Activated CD8-positive, alpha-beta memory T cell treated with anti-CD3 and anti-CD28 coated beads, Interleukin-2, amount 50 U/mL, for 1 hour (primary cell): Measurements from ENCODE around the gene GSX1.
"Not testable (repeated sequence)": the region's sequence is repeated elsewhere in the genome, so short reads cannot be mapped to it uniquely, and the experiment has no call there.

Source experiments
- DNase-seq: peaks from one replicate; pipeline ENCODE4 v3.0.0-alpha.2; 2020; ENCODE audit errors: extremely low read depth

GSX1 gene

DNA sequence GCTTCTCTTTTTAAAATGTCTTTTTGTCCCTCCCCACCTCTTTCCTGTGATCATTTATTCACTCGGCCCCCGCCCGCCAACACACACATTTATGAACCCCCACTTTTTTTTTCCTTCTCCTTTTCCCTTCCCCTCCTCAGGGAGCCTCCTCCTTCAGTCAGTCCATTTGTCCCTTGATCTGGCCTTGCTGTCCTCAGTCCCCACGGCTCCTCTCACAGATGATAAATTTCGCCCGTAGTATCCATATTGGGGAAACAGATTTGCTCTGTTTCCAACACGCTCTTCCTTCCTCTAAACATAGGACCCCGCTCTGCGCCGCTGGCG is 2.0 kb downstream of the GSX1 start:
- no peak for DNase-seq

- no peak for DNase-seq
Observed at GRCh38 chr13:27794921-27795717, 2.8 kb downstream of the GSX1 start.

GRCh38 chr13:27795718-27796019 is 3.4 kb downstream of the GSX1 start:
- no peak for DNase-seq

- DNase-seq, result no peak
Observed at GRCh38 chr13:27796544-27797227, 4.4 kb downstream of the GSX1 start.

- DNase-seq, result no peak
Observed at GRCh38 chr13:27797228-27797624, 4.9 kb downstream of the GSX1 start.

DNA sequence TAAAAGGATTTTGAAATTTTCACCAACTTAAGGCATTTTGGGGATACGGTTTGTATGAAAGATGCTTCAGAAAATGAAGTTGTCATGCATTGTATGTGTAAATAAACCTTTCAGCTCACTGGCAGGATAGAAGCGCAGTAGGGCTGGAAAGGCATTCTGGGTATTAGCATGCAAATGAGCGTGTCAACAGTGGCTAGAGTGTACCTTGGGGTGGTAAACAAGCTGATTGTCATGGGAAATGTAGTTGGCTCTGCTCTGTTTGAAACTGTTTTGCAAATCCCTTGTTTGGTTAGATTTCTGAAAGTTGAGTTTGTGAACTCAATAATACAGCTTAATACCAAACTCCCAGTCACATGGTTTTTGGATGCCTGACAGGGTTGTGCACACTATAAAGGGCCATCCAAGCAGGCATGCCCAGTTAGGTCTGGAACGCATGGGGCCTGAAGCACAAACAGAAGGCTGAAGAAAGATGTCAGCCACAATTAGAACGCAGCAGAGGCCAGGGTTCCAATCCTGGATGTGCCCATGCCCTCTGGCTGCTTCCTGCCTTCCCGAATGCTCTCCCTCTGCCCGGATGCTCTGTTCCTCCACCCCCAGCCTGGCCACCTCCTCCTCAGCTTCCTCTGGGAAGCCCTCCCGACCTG is 14.6 kb downstream of the GSX1 start:
- DNase-seq, result no peak

DNA sequence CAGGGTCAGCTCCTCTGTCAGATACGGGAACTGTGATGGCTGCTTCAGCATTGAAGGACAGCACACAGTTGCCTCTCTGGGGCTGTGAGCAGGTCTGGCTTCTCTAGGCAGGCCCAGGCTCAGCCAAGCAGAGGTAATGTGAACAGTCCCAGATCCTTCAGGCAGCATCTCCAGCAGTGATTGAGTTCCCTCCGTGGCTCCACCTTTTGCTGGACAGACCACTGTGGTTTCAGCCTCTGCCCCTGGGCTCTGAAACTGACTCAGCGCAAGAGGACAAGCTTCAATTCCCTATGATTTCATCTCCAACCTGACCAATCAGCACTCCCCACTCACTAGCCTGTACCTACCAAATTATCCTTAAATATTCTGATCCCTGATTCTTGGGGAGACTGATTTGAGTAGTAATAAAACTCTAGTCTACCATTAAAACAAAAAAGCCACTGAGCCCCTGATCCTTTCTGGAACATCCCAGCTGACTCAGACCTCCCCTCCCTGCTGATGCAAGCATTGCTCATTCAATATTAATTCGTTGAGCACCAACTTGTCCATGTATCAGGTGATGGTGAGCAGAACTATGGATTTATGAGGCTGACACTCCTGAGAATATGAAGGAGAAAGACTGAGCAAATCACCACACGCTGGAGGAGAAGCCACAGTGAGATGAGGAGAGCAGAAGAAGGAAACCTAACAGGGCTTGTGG is 16.7 kb downstream of the GSX1 start:
- no peak for DNase-seq

DNA sequence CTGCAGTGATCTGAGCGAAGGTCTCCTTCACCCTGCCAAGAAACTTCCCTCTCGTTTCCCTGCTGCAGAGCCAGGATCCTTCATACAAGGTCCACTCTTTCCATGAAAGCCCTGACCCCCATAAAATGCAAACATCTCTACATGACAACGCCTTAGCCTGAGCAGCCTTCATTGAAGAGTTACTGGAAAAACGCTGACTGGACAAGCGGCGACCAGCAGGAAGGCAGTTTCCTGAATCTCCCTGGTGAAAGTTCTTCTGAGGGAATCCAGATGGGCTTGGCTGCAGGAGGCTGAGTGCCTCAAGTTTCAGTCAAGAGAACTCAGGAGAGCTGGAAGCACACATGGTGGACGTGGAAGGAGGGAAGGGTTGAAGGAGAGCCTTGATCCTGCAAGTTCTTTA is 17.7 kb downstream of the GSX1 start:
- no peak for DNase-seq

DNA sequence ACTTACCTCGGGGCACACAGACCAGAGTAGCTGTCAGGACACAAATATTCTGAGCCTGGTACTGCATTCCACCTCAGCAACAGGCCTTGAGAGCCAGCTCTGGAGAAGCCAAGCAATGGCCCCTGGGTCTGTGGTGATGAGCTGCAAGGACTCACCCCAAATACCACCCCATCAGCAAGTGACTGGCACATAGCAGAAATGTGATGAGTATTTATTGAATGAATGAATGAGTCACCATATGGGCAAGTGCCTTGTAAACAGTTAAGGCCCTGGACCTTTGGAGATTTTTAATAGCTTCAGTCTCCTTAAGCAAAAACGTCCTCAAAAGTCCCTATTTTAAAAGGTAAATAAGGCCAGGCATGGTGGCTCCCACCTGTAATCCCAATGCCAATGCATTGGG is 18.2 kb downstream of the GSX1 start:
- DNase-seq, result no peak

- DNase-seq, result no peak
Observed at GRCh38 chr13:27813826-27814225, 21.5 kb downstream of the GSX1 start.

DNA sequence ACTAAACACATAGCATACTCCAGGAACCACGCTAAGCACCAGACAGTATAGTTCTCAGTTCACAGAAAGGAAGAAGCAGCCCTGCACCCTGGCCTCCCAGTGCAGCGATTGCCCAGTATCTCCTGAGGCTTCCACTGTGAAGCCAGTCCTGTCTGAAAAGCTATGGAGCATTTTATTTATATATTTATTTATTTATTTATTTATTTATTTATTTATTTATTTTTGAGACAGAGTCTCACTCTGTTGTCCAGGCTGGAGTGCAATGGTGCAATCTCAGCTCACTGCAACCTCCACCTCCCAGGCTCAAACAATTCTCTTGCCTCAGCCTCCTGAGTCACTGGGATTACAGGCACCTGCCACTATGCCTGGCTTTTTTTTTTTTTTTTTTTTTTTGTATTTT is 25.5 kb downstream of the GSX1 start:
- not testable (repeated sequence) for DNase-seq

DNA sequence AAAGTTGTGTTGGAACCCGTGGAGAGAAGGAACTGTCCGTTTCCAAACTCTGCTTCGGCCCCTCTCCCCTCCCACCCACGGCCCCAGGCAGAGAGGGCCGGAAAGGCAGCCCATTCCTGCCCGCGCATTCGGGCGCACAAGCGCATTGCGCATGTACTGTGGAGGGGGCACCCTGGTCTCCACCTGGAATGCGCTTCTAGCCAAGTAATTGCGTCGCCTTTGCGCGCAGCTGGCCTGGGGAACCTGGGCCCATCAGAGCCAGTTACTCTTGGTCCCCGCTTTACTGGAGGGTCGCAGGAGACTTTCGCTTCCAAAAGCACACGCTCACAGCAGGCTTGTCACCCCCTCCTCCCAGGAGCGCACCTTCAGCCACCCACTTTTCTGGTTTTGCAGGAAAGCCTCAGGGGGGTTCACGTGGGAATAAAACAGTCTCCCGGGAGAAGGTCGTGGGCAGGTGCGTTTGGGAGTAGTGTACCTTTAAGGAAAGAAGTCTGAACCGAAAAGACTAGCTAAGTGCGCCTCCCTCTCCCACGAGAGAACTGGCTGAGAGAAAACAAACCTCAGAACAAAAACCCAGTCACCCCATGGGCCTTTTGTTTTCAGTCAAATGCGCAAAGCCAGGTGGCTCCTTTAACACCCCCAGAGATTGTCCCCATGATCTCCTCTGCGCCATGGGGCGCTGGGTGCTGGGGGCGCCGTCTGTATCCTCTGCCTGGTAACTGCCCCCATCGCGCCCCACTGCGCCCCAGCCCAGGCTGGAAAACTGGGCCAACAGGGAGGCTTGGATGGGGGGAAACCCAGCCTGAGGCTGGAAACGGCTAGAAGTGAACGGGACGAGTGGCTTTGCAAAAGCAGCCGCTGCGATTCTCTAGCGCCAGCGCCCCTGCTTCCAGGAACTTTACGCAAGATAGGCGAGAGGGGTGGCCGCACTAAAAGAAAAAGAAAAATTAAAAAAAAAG is 28.5 kb downstream of the GSX1 start:
- no peak for DNase-seq

GRCh38 chr13:27821566-27821965 is 29.3 kb downstream of the GSX1 start:
- no peak for DNase-seq

DNA sequence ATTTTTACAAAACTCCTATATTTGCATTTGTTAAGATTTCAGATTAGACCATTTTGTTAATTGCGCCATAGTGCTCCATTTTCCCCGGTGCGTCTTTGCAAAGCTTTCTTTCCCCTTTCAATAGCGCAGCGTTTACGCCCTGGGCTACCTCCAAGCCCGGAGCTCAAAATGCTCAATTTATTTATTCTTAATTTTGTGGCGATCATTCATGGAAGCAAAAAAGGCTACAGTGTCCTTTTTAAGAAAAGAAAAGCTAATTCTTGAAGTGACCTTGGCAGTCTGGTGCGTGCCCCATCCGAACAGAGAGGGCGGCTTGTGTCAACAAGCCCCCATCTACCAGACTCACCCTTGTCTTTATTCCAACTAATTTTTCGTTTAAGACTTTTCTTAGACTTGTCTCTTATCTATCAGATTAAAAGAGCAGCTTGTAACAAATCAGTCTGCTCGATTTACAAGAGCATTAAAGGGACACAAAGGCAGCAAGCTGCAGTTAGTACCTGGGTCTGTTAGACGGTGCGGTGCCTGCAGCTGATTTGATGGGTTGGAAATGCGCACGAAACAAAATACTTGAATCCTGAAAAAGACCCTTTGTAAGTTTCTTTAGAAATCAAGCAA is 30.1 kb downstream of the GSX1 start:
- no peak for DNase-seq

GRCh38 chr13:27822873-27823311 is 30.6 kb downstream of the GSX1 start:
- no peak for DNase-seq

DNA sequence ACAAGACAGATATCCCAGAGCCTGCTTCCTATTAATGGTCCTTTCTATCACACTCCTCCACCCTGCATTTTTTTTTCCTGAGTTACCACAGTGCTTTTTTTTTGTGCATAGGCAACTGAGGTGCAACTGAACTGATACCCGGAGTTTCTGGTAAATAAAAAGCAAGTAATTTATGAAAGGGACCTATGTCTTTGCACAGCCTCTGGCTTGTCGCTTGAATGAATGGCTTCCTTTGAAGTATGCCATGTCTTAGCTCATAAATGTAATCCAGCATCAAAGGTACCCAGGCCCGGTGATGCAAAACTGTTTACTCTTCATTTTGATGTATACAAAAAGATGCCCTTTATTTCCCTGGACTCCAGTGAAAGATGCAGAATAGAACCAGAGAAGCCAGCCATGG is 31.8 kb downstream of the GSX1 start:
- DNase-seq, result no peak

GRCh38 chr13:27825072-27825471 is 32.8 kb downstream of the GSX1 start:
- DNase-seq, result no peak

GRCh38 chr13:27826379-27827353 is 34.4 kb downstream of the GSX1 start:
- no peak for DNase-seq

DNA sequence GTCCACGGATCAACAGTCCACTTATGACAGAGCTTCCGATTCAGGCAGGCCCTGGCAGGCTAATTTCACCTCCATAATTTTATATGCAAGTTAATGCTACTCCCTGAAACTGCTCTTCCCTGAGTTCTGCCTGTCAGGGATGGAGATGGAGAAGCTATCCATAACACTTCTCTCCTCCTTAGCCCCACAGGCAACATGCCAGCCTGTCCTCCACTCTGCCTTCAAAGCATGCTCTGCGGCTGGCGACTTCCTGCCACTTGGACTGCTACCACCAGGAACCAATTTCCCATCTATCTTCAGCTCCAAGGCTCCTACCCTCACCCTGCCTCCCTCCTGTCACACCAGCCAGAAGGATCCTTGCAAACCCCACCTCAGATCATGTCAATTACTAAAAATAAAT is 35.4 kb downstream of the GSX1 start:
- no peak for DNase-seq

DNA sequence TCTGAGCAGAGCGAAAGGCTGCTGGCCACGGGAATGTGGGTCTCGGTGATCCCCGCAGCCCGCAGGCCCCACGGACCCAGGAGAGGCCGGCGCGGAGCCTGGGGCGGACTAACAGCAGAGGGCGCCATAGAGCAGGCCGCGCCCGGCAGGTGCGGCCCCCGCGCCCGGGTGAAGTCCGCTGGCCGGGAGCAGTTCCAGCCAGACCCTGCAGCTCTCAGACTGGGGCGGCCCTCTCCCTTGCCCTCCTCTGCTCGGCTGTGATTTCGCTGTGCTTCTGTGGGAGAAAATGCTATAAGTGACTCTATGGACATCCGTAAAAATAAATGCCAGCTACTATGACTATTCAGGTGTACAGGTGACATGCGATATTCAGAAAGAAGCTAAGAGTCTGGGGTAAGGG is 37.7 kb downstream of the GSX1 start:
- no peak for DNase-seq
